K562 (cell line): ENCODE measurements around the gene RDH16. TPM values are rescaled to one million over a fixed set of nuclear protein-coding genes. Genes with fewer than 3 reads are reported as not detected.
"Not testable (repeated sequence)": the region's sequence is repeated elsewhere in the genome, so short reads cannot be mapped to it uniquely, and the experiment has no call there.

ENCODE experiments used
- ATAC-seq: fragments of 200-7000 bp; cut with Tn5 transposase; 3 replicates; pipeline ENCODE4 v1.9.1; 2020; ENCODE audit warnings: moderate library complexity
- BruUV-seq: library from RNA; stranded (reverse); fragments of 400-500 nt; replicated peaks from 2 replicates; lab custom pipeline; 2021; lab: Mats Ljungman, UMichigan
- CTCF ChIA-PET: fragments of 300-600 bp; formaldehyde crosslinking; extraction: SDS; loops from one replicate; lab custom pipeline; 2021; ENCODE audit warnings: low intra/inter-chr PET ratio; lab: Yijun Ruan, JAX
- POLR2A ChIA-PET: fragments of 300-600, 350-650 bp; sonication (Branson Sonifier 250); formaldehyde crosslinking; extraction: SDS; loops from one replicate; lab custom pipeline; 2021; ENCODE audit warnings: antibody characterized with exemption, inconsistent platforms; lab: Yijun Ruan, JAX
- DNase-seq, 4 experiments: peaks; one replicate each; pipeline versions ENCODE4 v3.0.0 to v3.0.0-alpha.2; 2011 to 2018; ENCODE audit warnings: low spot score in 3 of 4, mixed read lengths in 3 of 4; ENCODE audit errors: extremely low read depth in 1 of 4
- FAIRE-seq: peaks from 2 replicates; lab custom pipeline; 2011; peaks lifted over from hg19 to GRCh38; lab: Jason Lieb, UNC
- H2AFZ ChIP-seq: 2 replicates; pipeline ENCODE4 v1.6.0; 2011; ENCODE audit warnings: low read depth, low read length, control low read depth, inconsistent platforms
- H3K27ac ChIP-seq: fragments of 200-600 bp; 3 replicates; pipeline ENCODE4 v1.8.0; 2011; ENCODE audit warnings: low read depth, mild to moderate bottlenecking, control low read depth, inconsistent platforms, low read length, moderate library complexity, mixed read lengths; ENCODE audit errors: extremely low read depth
- H3K27me3 ChIP-seq, 2 experiments: fragments of 300-600 bp in 1 of 2; 2 replicates in 1 of 2; 3 replicates in 1 of 2; pipeline versions ENCODE4 v1.6.0 to v1.8.0; 2011; ENCODE audit warnings: inconsistent platforms in 2 of 2, low read length in 2 of 2, mild to moderate bottlenecking in 1 of 2, mixed read lengths in 1 of 2, moderate library complexity in 1 of 2; ENCODE audit not compliant: control insufficient read depth in 2 of 2, insufficient read depth in 2 of 2
- H3K36me3 ChIP-seq: fragments of 300-600 bp; 3 replicates; pipeline ENCODE4 v1.8.0; 2011; ENCODE audit warnings: mild to moderate bottlenecking, low read length, inconsistent platforms; ENCODE audit not compliant: control insufficient read depth, insufficient read depth
- H3K4me1 ChIP-seq, 2 experiments: fragments of 200-600 bp in 1 of 2; replicated peaks in 1 of 2; 2 replicates in 1 of 2; 3 replicates in 1 of 2; pipeline versions ENCODE4 v1.5.1 to v1.8.0; 2011; ENCODE audit warnings: inconsistent platforms in 2 of 2, low read length in 2 of 2, mild to moderate bottlenecking in 1 of 2, mixed read lengths in 1 of 2, moderate library complexity in 1 of 2; ENCODE audit not compliant: control insufficient read depth in 2 of 2, insufficient read depth in 2 of 2
- H3K4me2 ChIP-seq: 2 replicates; pipeline ENCODE4 v1.6.1; 2011; ENCODE audit warnings: low read length, control low read depth, inconsistent platforms, mixed read lengths; ENCODE audit not compliant: insufficient read depth
- H3K4me3 ChIP-seq: fragments of 200-600 bp; sonication (generic), shearing (Covaris generic); 2 replicates; pipeline ENCODE4 v1.5.1; 2016; ENCODE audit warnings: control low read depth, inconsistent platforms
- H3K79me2 ChIP-seq: fragments of 200-600 bp; 3 replicates; pipeline ENCODE4 v1.8.0; 2011; ENCODE audit warnings: low read length, inconsistent platforms; ENCODE audit not compliant: control insufficient read depth, insufficient read depth
- H3K9ac ChIP-seq, 2 experiments: 2 replicates each; pipeline versions ENCODE4 v1.6.0 to v1.6.1; 2011; ENCODE audit warnings: low read depth in 2 of 2, low read length in 2 of 2, control low read depth in 1 of 2, inconsistent platforms in 1 of 2, mild to moderate bottlenecking in 1 of 2, mixed read lengths in 1 of 2; ENCODE audit not compliant: insufficient read depth in 1 of 2
- H3K9me1 ChIP-seq: one replicate; pipeline ENCODE4 v1.6.0; 2011; ENCODE audit warnings: inconsistent platforms, mild to moderate bottlenecking, low read length, moderate library complexity; ENCODE audit not compliant: control insufficient read depth, insufficient read depth
- H3K9me3 ChIP-seq: replicated peaks from 2 replicates; pipeline ENCODE4 v1.5.1; 2011; ENCODE audit warnings: low read depth, low read length, inconsistent platforms; ENCODE audit not compliant: control insufficient read depth, insufficient read depth
- H4K20me1 ChIP-seq: replicated peaks from 2 replicates; pipeline ENCODE4 v1.6.1; 2011; ENCODE audit warnings: low read length, inconsistent platforms, mixed read lengths; ENCODE audit not compliant: control insufficient read depth, insufficient read depth
- CBX3 ChIP-seq, 2 experiments: IDR thresholded peaks; 1 replicate in 1 of 2; 2 replicates in 1 of 2; pipeline ENCODE4 v1.6.1; 2012; ENCODE audit warnings: inconsistent platforms in 2 of 2, low read length in 2 of 2, borderline replicate concordance in 1 of 2, control low read depth in 1 of 2
- CBX5 ChIP-seq: IDR thresholded peaks from 2 replicates; pipeline ENCODE4 v1.6.1; 2014; ENCODE audit warnings: low read depth, borderline replicate concordance
- RCOR1 ChIP-seq, 2 experiments: IDR thresholded peaks; 2 replicates each; pipeline ENCODE4 v1.6.1; 2012; ENCODE audit warnings: low read depth in 2 of 2, low read length in 2 of 2, borderline replicate concordance in 1 of 2, improper control_type of control experiment in 1 of 2
- TRIM28 ChIP-seq: fragments of 450-650 bp; IDR thresholded peaks from 2 replicates; pipeline ENCODE4 v1.6.1; 2017
- XRCC3 ChIP-seq: fragments of 450-650 bp; IDR thresholded peaks from 2 replicates; pipeline ENCODE4 v1.6.1; 2017; ENCODE audit warnings: mild to moderate bottlenecking, moderate library complexity
- ZFP36 ChIP-seq: fragments of 150-350 bp; IDR thresholded peaks from 2 replicates; pipeline ENCODE4 v1.6.1; 2018; ENCODE audit warnings: low read length, low read depth; ENCODE audit not compliant: partially characterized antibody
- ZNF280A ChIP-seq: fragments of 450-650 bp; IDR thresholded peaks from 2 replicates; pipeline ENCODE4 v1.6.1; 2018; ENCODE audit warnings: mild to moderate bottlenecking, low read depth; ENCODE audit not compliant: partially characterized antibody
- WGBS: fragments of 100-300 bp; shearing (Covaris generic); methylation state at CpG from one replicate; pipeline ENCODE4 v1.1.6; 2016; ENCODE audit warnings: low coverage, mixed read lengths; ENCODE audit not compliant: insufficient coverage; ENCODE audit errors: missing lambda C conversion rate; 5-methylcytosine and 5-hydroxymethylcytosine counted together
- in situ Hi-C: fragments of 300-500 bp; cut with MboI; formaldehyde crosslinking; loops from 4 replicates; pipeline ENCODE4 v1.15.0; 2018; ENCODE audit warnings: inconsistent platforms, mixed read lengths
- intact Hi-C: fragments of 100-400 bp; cut with micrococcal nuclease; formaldehyde crosslinking; loops from 2 replicates; pipeline ENCODE4 v1.14.2; 2022
- polyA plus RNA-seq, 8 experiments: library from polyadenylated mRNA; depleted of rRNA in 4 of 8; stranded (reverse) in 5 of 8; unstranded in 3 of 8; fragments of >200 nt; fragmentation: Nextera tagmentation in 2 of 8; fragmentation: Illumina TruSeq in 1 of 8; extraction: Ambion mirVana in 2 of 8; extraction: Trizol in 1 of 8; gene quantifications; 2 replicates each; pipeline versions ENCODE4 v1.2.1 to v1.2.3, GENCODE V29; 2011 to 2014; ENCODE audit warnings: inconsistent platforms in 1 of 8, missing spikeins in 1 of 8
- total RNA-seq, 7 experiments: library from RNA; depleted of rRNA in 6 of 7; stranded (reverse); fragments of >200 nt in 6 of 7; fragmentation: Illumina TruSeq in 2 of 7; extraction: Trizol in 2 of 7; gene quantifications; 2 replicates each; pipeline versions ENCODE4 v1.2.1 to v1.2.3, GENCODE V29; 2011 to 2021; ENCODE audit warnings: low replicate concordance in 1 of 7

RDH16 gene
- total and polyA plus RNA-seq, 9 of the 15 experiments (the other 6 are each of a cell fraction or from before 2014, with no cell fraction given): 0.11 to 0.52 (median 0.22) TPM; not detected in 1

DNA sequence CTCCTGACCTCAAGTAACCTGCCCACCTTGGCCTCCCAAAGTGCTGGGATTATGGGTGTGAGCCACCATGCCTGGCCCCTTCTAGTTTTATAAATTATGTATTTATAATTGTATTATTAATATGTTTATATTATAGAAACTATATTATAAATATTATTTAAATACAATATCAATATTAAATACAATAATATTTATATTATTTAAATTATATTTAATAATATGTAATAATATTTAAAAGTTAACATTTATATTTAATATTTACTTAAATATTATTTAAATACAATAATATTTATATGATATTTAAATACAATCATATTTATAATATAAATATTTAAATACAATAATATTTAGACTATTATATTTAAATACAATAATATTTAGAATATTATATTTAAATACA, 43.2 kb downstream of the RDH16 start:
- no peak for ATAC-seq
- ChIA-PET CTCF (interaction anchor here (0.7 kb wide), 1 partner anchor 67 kb away, joined by 4 read pairs; no protein-coding TSS in a partner anchor), POLR2A (interaction anchor here (0.7 kb wide), 1 partner anchor 83 kb away, joined by 3 read pairs; no protein-coding TSS in a partner anchor)
- H3K9me1 ChIP-seq: no peaks in the 10 kb centered on the region
- no peak overlapping the region for H3K9ac ChIP-seq
- peaks cover 1% of the 10 kb centered on the region; the same call in 1 of the 2 replicates for H3K9me3 ChIP-seq
- FAIRE-seq: no peak
- no peaks in the 10 kb centered on the region for H3K36me3 ChIP-seq
- H3K4me3 ChIP-seq: no peak overlapping the region
- DNase-seq: no peak
- no peaks in the 10 kb centered on the region for H4K20me1 ChIP-seq
- in situ Hi-C loops: no loop called here
- BruUV-seq: no TSS peak
- no peaks in the 10 kb centered on the region for H3K79me2 ChIP-seq
- no peak overlapping the region for H2AFZ ChIP-seq
- TF ChIP-seq RCOR1 (IDR thresholded peaks at IDR 0.05; ENCODE audit: borderline replicate concordance in 1 of 2, low read depth in 2 of 2, low read length in 2 of 2): no peak
- H3K4me1 ChIP-seq: no peaks in the 10 kb centered on the region
- no peak overlapping the region for H3K27ac ChIP-seq
- no peak overlapping the region for H3K4me2 ChIP-seq
- H3K27me3 ChIP-seq: no peaks in the 10 kb centered on the region
- intact Hi-C loops: no loop called here

GRCh38 chr12:56909403-56909802, 48.0 kb downstream of the RDH16 start:
- BruUV-seq, FAIRE-seq, H3K4me3 ChIP-seq, H3K9me3 ChIP-seq, H3K36me3 ChIP-seq, in situ Hi-C loops, H2AFZ ChIP-seq, H3K9me1 ChIP-seq, DNase-seq, H3K27me3 ChIP-seq, H3K4me1 ChIP-seq, H3K4me2 ChIP-seq, H3K79me2 ChIP-seq, H3K27ac ChIP-seq, H3K9ac ChIP-seq, intact Hi-C loops, CTCF ChIA-PET, H4K20me1 ChIP-seq, ATAC-seq: not testable (repeated sequence)
- POLR2A ChIA-PET: interaction anchor here (0.7 kb wide), 1 partner anchor 56 kb away, joined by 3 read pairs; no protein-coding TSS in a partner anchor
- TF ChIP-seq CBX5 (peak; percentile 95), XRCC3 (0 out of 2 replicates have a peak, but pooled peaks have one; percentile 67), ZNF280A (peak; percentile 75), ZFP36 (peak; percentile 50), TRIM28 (peak; percentile 91), CBX3 (IDR thresholded peaks at IDR 0.05; ENCODE audit: borderline replicate concordance in 1 of 2, low read length in 2 of 2) (peak in 1 of 2 experiments; percentile 84; a peak in 2 of 3 replicates)
- WGBS: 4% methylated on average over 2 of the region's 2 CpGs
